ENCODE results near the gene MOCOS. TPM values are rescaled to one million over a fixed set of nuclear protein-coding genes. Genes with fewer than 3 reads are reported as not detected.
A peak's percentile ranks its signal among the peaks of the same experiment; 100 is the strongest.

The MOCOS gene
- total and polyA plus RNA-seq, 2 experiments from 2014 or later = 3.1 to 8.6 TPM

DNA sequence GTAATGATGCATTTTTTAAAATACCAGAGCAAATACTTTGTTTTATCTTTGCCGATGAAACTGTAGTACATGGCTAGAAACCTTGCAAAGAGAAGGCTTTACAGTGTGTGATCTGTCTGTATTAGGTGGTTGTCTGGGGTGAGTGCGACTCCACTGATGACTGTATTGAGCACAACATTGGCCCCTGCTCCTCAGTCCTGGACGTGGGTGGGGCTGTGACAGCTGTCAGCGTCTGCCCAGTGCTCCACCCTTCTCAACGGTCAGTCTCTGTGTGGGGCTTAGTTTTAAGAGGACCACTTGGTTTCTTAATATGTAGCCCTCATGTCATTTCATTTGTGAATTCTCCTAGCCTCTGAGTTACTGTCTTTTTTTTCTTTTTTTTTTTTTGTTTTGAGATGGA, 17.4 kb upstream of the MOCOS start:
- DNase-seq (ENCODE audit: low spot score) = no peak
- no peak overlapping the region for H3K27ac ChIP-seq
- H3K9me2 ChIP-seq (replicated peaks; ENCODE audit: insufficient read depth) = no peaks in the 10 kb centered on the region
- H3K4me2 ChIP-seq = no peak overlapping the region
- H3K4me3 ChIP-seq = no peak overlapping the region
- TF ChIP-seq EZH2 (IDR thresholded peaks at IDR 0.05; ENCODE audit: borderline replicate concordance) (no peak), EZH2phosphoT487 (IDR thresholded peaks at IDR 0.05; ENCODE audit: low read depth, severe bottlenecking, unreplicated experiment) (no peak)
- TF ChIP-seq, protein P1, sequence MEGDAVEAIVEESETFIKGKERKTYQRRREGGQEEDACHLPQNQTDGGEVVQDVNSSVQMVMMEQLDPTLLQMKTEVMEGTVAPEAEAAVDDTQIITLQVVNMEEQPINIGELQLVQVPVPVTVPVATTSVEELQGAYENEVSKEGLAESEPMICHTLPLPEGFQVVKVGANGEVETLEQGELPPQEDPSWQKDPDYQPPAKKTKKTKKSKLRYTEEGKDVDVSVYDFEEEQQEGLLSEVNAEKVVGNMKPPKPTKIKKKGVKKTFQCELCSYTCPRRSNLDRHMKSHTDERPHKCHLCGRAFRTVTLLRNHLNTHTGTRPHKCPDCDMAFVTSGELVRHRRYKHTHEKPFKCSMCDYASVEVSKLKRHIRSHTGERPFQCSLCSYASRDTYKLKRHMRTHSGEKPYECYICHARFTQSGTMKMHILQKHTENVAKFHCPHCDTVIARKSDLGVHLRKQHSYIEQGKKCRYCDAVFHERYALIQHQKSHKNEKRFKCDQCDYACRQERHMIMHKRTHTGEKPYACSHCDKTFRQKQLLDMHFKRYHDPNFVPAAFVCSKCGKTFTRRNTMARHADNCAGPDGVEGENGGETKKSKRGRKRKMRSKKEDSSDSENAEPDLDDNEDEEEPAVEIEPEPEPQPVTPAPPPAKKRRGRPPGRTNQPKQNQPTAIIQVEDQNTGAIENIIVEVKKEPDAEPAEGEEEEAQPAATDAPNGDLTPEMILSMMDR (IDR thresholded peaks at IDR 0.05; ENCODE audit: poor library complexity) = no peak
- H3K79me2 ChIP-seq = peaks cover 4% of the 10 kb centered on the region
- peaks cover 3% of the 10 kb centered on the region for H3K36me3 ChIP-seq (replicated peaks; ENCODE audit: insufficient read depth, low read depth)
- no peaks in the 10 kb centered on the region for H3K27me3 ChIP-seq
- 71% methylated on average over 5 of the region's 5 CpGs for WGBS (ENCODE audit: low lambda C conversion rate, missing lambda C conversion rate)
- H3K9me3 ChIP-seq (ENCODE audit: low read depth) = no peaks in the 10 kb centered on the region
- H3K4me1 ChIP-seq (ENCODE audit: insufficient read depth) = no peaks in the 10 kb centered on the region
- no peak overlapping the region for H2AFZ ChIP-seq
- no peaks in the 10 kb centered on the region for H4K20me1 ChIP-seq (ENCODE audit: insufficient read depth, poor library complexity, severe bottlenecking)

DNA sequence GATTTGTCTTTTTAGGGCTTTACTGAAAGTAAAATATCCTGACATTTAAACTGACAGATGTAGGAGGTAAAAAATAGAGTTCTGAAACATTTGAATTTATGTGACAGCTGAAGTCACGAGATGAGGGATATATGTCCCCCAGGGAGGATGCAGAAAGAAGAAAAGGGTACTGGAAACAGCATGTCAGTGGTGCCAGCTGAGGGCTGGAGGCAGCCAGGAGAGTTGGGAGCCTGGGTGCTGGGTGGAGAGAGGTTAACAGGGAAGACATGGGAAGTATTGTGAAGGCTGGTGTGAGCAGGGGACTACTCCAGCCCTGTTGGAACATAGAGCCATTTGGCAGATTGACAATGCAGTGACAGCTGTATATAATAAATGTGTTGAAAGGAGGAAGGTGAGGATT, 11.8 kb upstream of the MOCOS start:
- 95% methylated on average over 1 of the region's 1 CpG for WGBS (ENCODE audit: low lambda C conversion rate, missing lambda C conversion rate)
- TF ChIP-seq EZH2phosphoT487 (IDR thresholded peaks at IDR 0.05; ENCODE audit: low read depth, severe bottlenecking, unreplicated experiment) = no peak
- TF ChIP-seq EZH2 (IDR thresholded peaks at IDR 0.05; ENCODE audit: borderline replicate concordance) = no peak
- TF ChIP-seq, protein P1 (IDR thresholded peaks at IDR 0.05; ENCODE audit: poor library complexity) = no peak
- peaks cover 11% of the 10 kb centered on the region for H3K4me1 ChIP-seq (ENCODE audit: insufficient read depth)
- H3K36me3 ChIP-seq (replicated peaks; ENCODE audit: insufficient read depth, low read depth) = peaks cover 3% of the 10 kb centered on the region
- H3K79me2 ChIP-seq = no peaks in the 10 kb centered on the region
- no peaks in the 10 kb centered on the region for H3K9me2 ChIP-seq (replicated peaks; ENCODE audit: insufficient read depth)
- H2AFZ ChIP-seq = no peak overlapping the region
- H3K27me3 ChIP-seq = no peaks in the 10 kb centered on the region
- no peak overlapping the region for H3K4me3 ChIP-seq
- no peak overlapping the region for H3K4me2 ChIP-seq
- no peak for DNase-seq (ENCODE audit: low spot score)
- H4K20me1 ChIP-seq (ENCODE audit: insufficient read depth, poor library complexity, severe bottlenecking) = no peaks in the 10 kb centered on the region
- H3K9me3 ChIP-seq (ENCODE audit: low read depth) = no peaks in the 10 kb centered on the region
- peak overlapping the region; percentile 77 for H3K27ac ChIP-seq

DNA sequence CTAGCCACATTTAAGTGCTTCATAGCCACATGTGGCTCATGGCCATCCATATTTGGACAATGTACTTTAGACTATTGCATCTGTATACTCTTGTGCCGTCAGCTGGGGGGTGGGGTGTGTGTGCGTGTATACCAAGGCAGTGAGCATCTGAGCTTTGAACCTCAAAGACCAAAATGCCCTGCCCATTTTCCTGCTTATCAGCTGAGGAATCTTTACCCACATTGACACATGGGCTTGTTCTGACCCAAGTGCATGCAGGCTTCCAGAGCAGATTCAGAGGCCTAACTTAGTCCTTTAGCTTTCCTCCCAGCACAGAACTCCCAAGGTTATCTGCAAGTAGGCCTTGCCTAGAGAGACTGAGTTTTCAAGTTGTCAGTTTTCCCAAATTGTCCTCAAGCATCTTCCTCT, 11.1 kb upstream of the MOCOS start:
- TF ChIP-seq EZH2 (IDR thresholded peaks at IDR 0.05; ENCODE audit: borderline replicate concordance) (no peak), EZH2phosphoT487 (IDR thresholded peaks at IDR 0.05; ENCODE audit: low read depth, severe bottlenecking, unreplicated experiment) (no peak)
- TF ChIP-seq, protein P1 (IDR thresholded peaks at IDR 0.05; ENCODE audit: poor library complexity) = no peak
- H3K9me3 ChIP-seq (ENCODE audit: low read depth) = no peaks in the 10 kb centered on the region
- H3K27me3 ChIP-seq = no peaks in the 10 kb centered on the region
- H3K4me3 ChIP-seq = no peak overlapping the region
- no peak overlapping the region for H3K4me2 ChIP-seq
- H2AFZ ChIP-seq = no peak overlapping the region
- WGBS (ENCODE audit: low lambda C conversion rate, missing lambda C conversion rate) = 76% methylated on average over 2 of the region's 2 CpGs
- no peaks in the 10 kb centered on the region for H3K9me2 ChIP-seq (replicated peaks; ENCODE audit: insufficient read depth)
- peak; percentile 86 for DNase-seq (ENCODE audit: low spot score)
- peaks cover 11% of the 10 kb centered on the region for H3K4me1 ChIP-seq (ENCODE audit: insufficient read depth)
- no peaks in the 10 kb centered on the region for H3K79me2 ChIP-seq
- H3K27ac ChIP-seq = peak overlapping the region; percentile 91
- peaks cover under 1% of the 10 kb centered on the region for H3K36me3 ChIP-seq (replicated peaks; ENCODE audit: insufficient read depth, low read depth)
- no peaks in the 10 kb centered on the region for H4K20me1 ChIP-seq (ENCODE audit: insufficient read depth, poor library complexity, severe bottlenecking)

DNA sequence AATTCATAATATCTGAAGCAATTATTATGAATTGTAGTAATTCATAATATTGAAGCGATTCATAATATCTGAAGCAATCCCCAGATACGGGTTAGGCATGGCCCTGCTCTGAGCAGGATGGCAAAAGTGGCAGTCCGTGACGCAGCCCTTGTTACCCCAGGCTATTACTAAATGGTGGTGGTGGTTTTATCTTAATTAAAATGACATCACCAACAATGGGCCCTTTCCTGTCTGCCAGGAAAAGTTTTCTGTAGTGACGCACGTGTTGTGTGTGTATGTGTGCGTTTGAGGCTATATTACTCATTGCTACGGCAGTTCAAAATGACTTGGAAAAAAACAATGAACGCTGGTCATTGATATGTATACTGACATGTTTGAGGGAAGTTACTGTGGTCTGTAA, 10.6 kb upstream of the MOCOS start:
- Histone ChIP-seq H3K9me3 (ENCODE audit: low read depth) (no peaks in the 10 kb centered on the region), H3K9me2 (replicated peaks; ENCODE audit: insufficient read depth) (no peaks in the 10 kb centered on the region), H4K20me1 (ENCODE audit: insufficient read depth, poor library complexity, severe bottlenecking) (no peaks in the 10 kb centered on the region), H3K4me2 (no peak overlapping the region), H2AFZ (no peak overlapping the region), H3K79me2 (no peaks in the 10 kb centered on the region), H3K4me3 (no peak overlapping the region), H3K27me3 (no peaks in the 10 kb centered on the region), H3K27ac (peak overlapping the region; percentile 91), H3K36me3 (replicated peaks; ENCODE audit: insufficient read depth, low read depth) (no peaks in the 10 kb centered on the region), H3K4me1 (ENCODE audit: insufficient read depth) (peaks cover 11% of the 10 kb centered on the region)
- WGBS (ENCODE audit: low lambda C conversion rate, missing lambda C conversion rate) = 95% methylated on average over 9 of the region's 9 CpGs
- TF ChIP-seq, protein P1 (IDR thresholded peaks at IDR 0.05; ENCODE audit: poor library complexity) = no peak
- no peak for TF ChIP-seq EZH2 (IDR thresholded peaks at IDR 0.05; ENCODE audit: borderline replicate concordance)
- TF ChIP-seq EZH2phosphoT487 (IDR thresholded peaks at IDR 0.05; ENCODE audit: low read depth, severe bottlenecking, unreplicated experiment) = no peak
- DNase-seq (ENCODE audit: low spot score) = no peak
